Loucy (cell line): Measurements from ENCODE around the gene BPIFB2.

Experiments used
- EZH2phosphoT487 ChIP-seq: fragments of 200-600 bp; IDR thresholded peaks from 2 replicates; pipeline ENCODE4 v1.6.1; 2018; ENCODE audit warnings: antibody characterized with exemption, mild to moderate bottlenecking, moderate library complexity, borderline replicate concordance
- TF ChIP-seq, protein P1 (sequence below): fragments of 200-600 bp; sonication (generic); conservative IDR thresholded peaks from 2 replicates; pipeline ENCODE4 v1.5.1; 2014; ENCODE audit warnings: mild to moderate bottlenecking, antibody characterized with exemption, low read length

DNA sequence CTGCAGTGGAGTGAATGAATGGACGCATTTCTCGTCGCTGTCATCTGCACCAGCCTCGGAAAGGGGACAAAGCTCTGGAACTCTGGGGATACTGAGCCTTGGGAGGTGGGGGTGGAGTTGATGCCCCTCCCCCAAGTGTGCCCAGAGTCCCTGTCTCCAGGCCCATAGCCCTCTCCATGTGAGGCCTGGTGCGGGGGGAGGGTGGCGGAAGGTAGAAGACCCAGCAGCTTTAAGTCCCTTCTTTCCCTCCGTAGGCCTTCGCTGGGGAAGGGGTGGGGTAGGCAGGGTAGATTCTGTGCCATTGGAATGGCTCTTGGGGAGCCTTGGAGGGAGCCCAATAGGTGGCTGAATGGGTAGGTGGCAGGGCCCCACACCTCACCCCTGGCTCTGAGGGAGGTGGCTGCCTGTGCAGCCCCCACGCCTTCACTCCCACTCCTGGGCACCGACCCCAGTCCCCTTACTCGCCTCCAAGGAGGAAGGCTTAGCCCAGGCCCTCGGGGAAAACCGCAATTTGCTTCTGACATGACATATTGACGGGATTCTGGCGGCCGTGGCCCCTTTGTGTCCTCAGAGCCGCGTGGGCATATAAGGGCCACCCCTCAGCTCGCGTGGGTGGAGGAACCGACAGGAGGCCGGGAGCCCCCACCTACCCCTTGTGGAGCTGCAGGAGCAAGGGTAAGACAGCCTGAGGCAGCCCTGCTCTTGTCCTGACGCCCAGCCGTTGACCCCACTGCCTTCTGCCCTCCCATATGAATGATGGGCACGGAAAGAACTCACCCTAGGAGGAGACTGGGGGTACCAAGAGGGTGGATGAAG is 46.0 kb downstream of the BPIFB2 start, which contains the start of gene BPIFB3:
- TF ChIP-seq, protein P1, sequence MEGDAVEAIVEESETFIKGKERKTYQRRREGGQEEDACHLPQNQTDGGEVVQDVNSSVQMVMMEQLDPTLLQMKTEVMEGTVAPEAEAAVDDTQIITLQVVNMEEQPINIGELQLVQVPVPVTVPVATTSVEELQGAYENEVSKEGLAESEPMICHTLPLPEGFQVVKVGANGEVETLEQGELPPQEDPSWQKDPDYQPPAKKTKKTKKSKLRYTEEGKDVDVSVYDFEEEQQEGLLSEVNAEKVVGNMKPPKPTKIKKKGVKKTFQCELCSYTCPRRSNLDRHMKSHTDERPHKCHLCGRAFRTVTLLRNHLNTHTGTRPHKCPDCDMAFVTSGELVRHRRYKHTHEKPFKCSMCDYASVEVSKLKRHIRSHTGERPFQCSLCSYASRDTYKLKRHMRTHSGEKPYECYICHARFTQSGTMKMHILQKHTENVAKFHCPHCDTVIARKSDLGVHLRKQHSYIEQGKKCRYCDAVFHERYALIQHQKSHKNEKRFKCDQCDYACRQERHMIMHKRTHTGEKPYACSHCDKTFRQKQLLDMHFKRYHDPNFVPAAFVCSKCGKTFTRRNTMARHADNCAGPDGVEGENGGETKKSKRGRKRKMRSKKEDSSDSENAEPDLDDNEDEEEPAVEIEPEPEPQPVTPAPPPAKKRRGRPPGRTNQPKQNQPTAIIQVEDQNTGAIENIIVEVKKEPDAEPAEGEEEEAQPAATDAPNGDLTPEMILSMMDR, result no peak
- TF ChIP-seq EZH2phosphoT487, result no peak
